HUES64 (cell line): ENCODE measurements around the gene FAM20A. TPM values are rescaled to one million over a fixed set of nuclear protein-coding genes. Genes with fewer than 3 reads are reported as not detected.

ENCODE experiments used
- H3K27ac ChIP-seq: 2 replicates; pipeline ENCODE4 v1.7.0; 2013; ENCODE audit warnings: low read depth, low read length, inconsistent platforms
- H3K27me3 ChIP-seq: 2 replicates; pipeline ENCODE4 v1.6.1; 2013; ENCODE audit warnings: mild to moderate bottlenecking, low read length; ENCODE audit not compliant: insufficient read depth
- H3K36me3 ChIP-seq: 2 replicates; pipeline ENCODE4 v1.6.1; 2013; ENCODE audit warnings: mild to moderate bottlenecking, low read length; ENCODE audit not compliant: insufficient read depth
- H3K4me1 ChIP-seq: 2 replicates; pipeline ENCODE4 v1.6.1; 2013; ENCODE audit warnings: mild to moderate bottlenecking, low read length, moderate library complexity; ENCODE audit not compliant: insufficient read depth
- H3K4me3 ChIP-seq: 2 replicates; pipeline ENCODE4 v1.5.1; 2013; ENCODE audit warnings: mild to moderate bottlenecking, low read length, moderate library complexity
- H3K9ac ChIP-seq: 2 replicates; pipeline ENCODE4 v1.6.1; 2013; ENCODE audit warnings: mild to moderate bottlenecking, low read depth, low read length
- H3K9me3 ChIP-seq: 2 replicates; pipeline ENCODE4 v1.6.1; 2013; ENCODE audit warnings: low read depth, low read length; ENCODE audit not compliant: insufficient read depth
- WGBS: fragments of 150-250, 120-280 bp; methylation state at CpG from one replicate; pipeline ENCODE4 v1.1.7; 2013; ENCODE audit warnings: missing lambda C conversion rate; 5-methylcytosine and 5-hydroxymethylcytosine counted together
- polyA plus RNA-seq, 2 experiments: library from polyadenylated mRNA; stranded (reverse); fragments of 50-300 nt; gene quantifications; one replicate each; pipeline ENCODE4 v1.2.3, GENCODE V29; 2013

The FAM20A gene
- polyA plus RNA-seq (2013, experiment 1 of 2): 5.6 TPM
- 3.9 TPM for polyA plus RNA-seq (2013, experiment 2 of 2)

- Histone ChIP-seq H3K9ac (peak within 1 kb of the TSS; percentile 68), H3K36me3 (no peaks in the 10 kb centered on the region), H3K4me3 (peak within 1 kb of the TSS; percentile 64), H3K27ac (peak within 1 kb of the TSS; percentile 7; the same call in 1 of the 2 replicates), H3K4me1 (peaks cover 32% of the 10 kb centered on the region), H3K27me3 (peaks cover 41% of the 10 kb centered on the region), H3K9me3 (no peaks in the 10 kb centered on the region)
- under 1% methylated on average over 69 of the region's 69 CpGs for WGBS
Observed at GRCh38 chr17:68600931-68601564, at the start of gene FAM20A. Gene FAM20A (minus strand): TSS chr17:68601367. CDS start chr17:68600666, 701 bp downstream.

- H3K9ac ChIP-seq: no peak overlapping the region
- H3K27me3 ChIP-seq: no peaks in the 10 kb centered on the region
- H3K27ac ChIP-seq: no peak overlapping the region
- H3K4me1 ChIP-seq: no peaks in the 10 kb centered on the region
- no peaks in the 10 kb centered on the region for H3K36me3 ChIP-seq
- no peak overlapping the region for H3K4me3 ChIP-seq
- H3K9me3 ChIP-seq: no peaks in the 10 kb centered on the region
- WGBS: 91% methylated on average over 3 of the region's 3 CpGs
Observed at GRCh38 chr17:68649324-68649723, 48.2 kb upstream of the FAM20A start.

- Histone ChIP-seq H3K27ac (no peak overlapping the region), H3K9me3 (no peaks in the 10 kb centered on the region), H3K36me3 (no peaks in the 10 kb centered on the region), H3K4me3 (no peak overlapping the region), H3K9ac (no peak overlapping the region), H3K4me1 (no peaks in the 10 kb centered on the region), H3K27me3 (no peaks in the 10 kb centered on the region)
- 90% methylated on average over 11 of the region's 11 CpGs for WGBS
Observed at GRCh38 chr17:68646626-68647526, 45.7 kb upstream of the FAM20A start.

GRCh38 chr17:68642118-68642412 lies 40.9 kb upstream of the FAM20A start:
- Histone ChIP-seq H3K9me3 (no peaks in the 10 kb centered on the region), H3K27me3 (no peaks in the 10 kb centered on the region), H3K27ac (no peak overlapping the region), H3K4me3 (no peak overlapping the region), H3K36me3 (no peaks in the 10 kb centered on the region), H3K9ac (no peak overlapping the region), H3K4me1 (no peaks in the 10 kb centered on the region)
- WGBS: 96% methylated on average over 3 of the region's 4 CpGs

DNA sequence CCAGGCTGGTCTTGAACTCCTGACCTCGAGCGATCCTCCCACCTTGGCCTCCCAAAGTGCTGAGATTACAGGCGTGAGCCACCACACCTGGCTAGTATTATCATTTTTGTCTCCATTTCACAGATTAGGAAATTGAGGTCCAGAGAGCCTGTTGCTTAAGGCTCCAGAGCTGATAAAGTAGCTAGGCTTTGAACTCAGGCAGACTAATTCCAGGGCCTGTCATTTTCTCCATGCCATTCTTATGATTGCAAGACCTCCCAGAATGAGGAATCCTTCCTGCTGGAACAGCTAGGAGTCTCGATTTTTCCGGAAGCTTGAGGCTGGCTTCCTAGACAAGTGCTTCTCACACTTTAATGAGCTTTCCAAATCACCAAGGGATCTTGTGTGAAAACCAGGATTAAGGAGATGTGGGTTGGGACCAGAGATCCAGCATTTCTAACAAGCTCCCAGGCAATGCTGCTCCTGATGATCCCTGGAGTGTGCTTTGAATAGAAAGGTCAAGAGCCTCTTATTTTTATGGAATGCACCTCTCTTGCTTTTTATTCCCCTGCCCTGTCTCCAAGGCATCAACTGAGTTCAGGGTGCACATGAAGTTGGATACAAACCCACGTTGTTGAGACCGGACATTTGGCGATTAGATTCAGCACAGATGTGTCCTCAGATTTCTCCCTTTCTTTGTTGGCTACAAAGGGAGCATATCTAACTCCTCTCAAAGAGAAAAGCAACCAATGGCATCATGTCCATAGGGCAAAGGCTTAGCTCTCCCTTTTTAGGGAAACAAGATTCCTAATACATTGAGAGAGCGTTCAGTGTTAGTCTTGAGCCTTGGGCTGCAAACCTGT lies 40.3 kb upstream of the FAM20A start:
- Histone ChIP-seq H3K4me1 (no peaks in the 10 kb centered on the region), H3K27me3 (no peaks in the 10 kb centered on the region), H3K36me3 (no peaks in the 10 kb centered on the region), H3K27ac (no peak overlapping the region), H3K9me3 (no peaks in the 10 kb centered on the region), H3K4me3 (no peak overlapping the region), H3K9ac (no peak overlapping the region)
- 94% methylated on average over 9 of the region's 9 CpGs for WGBS

- Histone ChIP-seq H3K36me3 (no peaks in the 10 kb centered on the region), H3K4me3 (no peak overlapping the region), H3K9me3 (no peaks in the 10 kb centered on the region), H3K27ac (no peak overlapping the region), H3K9ac (no peak overlapping the region), H3K27me3 (no peaks in the 10 kb centered on the region), H3K4me1 (0 out of 2 replicates have a peak, but pooled peaks cover 4% of the 10 kb centered on the region)
- WGBS: 87% methylated on average over 1 of the region's 2 CpGs
Observed at GRCh38 chr17:68640242-68640989, 39.2 kb upstream of the FAM20A start.

GRCh38 chr17:68634345-68634876 lies 33.2 kb upstream of the FAM20A start:
- Histone ChIP-seq H3K9ac (no peak overlapping the region), H3K27me3 (no peaks in the 10 kb centered on the region), H3K4me3 (no peak overlapping the region), H3K27ac (no peak overlapping the region), H3K36me3 (no peaks in the 10 kb centered on the region), H3K9me3 (no peaks in the 10 kb centered on the region), H3K4me1 (0 out of 2 replicates have a peak, but pooled peaks cover 5% of the 10 kb centered on the region)
- WGBS: 79% methylated on average over 10 of the region's 10 CpGs

- Histone ChIP-seq H3K27ac (no peak overlapping the region), H3K4me3 (no peak overlapping the region), H3K9me3 (no peaks in the 10 kb centered on the region), H3K9ac (no peak overlapping the region), H3K27me3 (no peaks in the 10 kb centered on the region), H3K36me3 (no peaks in the 10 kb centered on the region), H3K4me1 (no peaks in the 10 kb centered on the region)
- WGBS: 97% methylated on average over 2 of the region's 3 CpGs
Observed at GRCh38 chr17:68628576-68628957, 27.4 kb upstream of the FAM20A start.

GRCh38 chr17:68627956-68628575 lies 26.9 kb upstream of the FAM20A start:
- H3K36me3 ChIP-seq: no peaks in the 10 kb centered on the region
- H3K27me3 ChIP-seq: no peaks in the 10 kb centered on the region
- H3K9me3 ChIP-seq: no peaks in the 10 kb centered on the region
- no peaks in the 10 kb centered on the region for H3K4me1 ChIP-seq
- H3K27ac ChIP-seq: no peak overlapping the region
- H3K4me3 ChIP-seq: no peak overlapping the region
- no peak overlapping the region for H3K9ac ChIP-seq
- 88% methylated on average over 4 of the region's 4 CpGs for WGBS

DNA sequence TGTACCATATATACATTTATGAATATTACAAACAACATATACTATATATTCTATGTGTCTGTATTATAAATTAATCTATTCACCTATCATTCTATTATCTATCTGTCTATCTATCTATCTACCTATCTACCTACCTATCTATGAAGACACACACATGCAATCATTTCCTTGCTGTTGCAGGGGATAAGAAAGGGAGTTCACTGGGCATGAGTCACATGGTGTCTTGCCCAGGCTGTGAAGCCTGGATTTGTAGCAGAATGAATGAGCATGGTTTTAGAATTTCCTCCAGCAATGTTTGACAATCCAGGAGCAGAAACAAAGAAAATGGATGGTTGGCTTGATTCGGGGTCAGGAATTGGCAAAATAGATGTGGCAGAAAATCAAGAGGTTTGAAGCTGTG lies 23.2 kb upstream of the FAM20A start:
- H3K4me3 ChIP-seq: no peak overlapping the region
- no peaks in the 10 kb centered on the region for H3K27me3 ChIP-seq
- no peak overlapping the region for H3K9ac ChIP-seq
- H3K27ac ChIP-seq: no peak overlapping the region
- H3K4me1 ChIP-seq: no peaks in the 10 kb centered on the region
- WGBS: 85% methylated on average over 1 of the region's 1 CpG
- H3K9me3 ChIP-seq: no peaks in the 10 kb centered on the region
- H3K36me3 ChIP-seq: no peaks in the 10 kb centered on the region
